Right lobe of liver (tissue), 6 donors: ENCODE measurements around the gene TMEM87B. TPM values are rescaled to one million over a fixed set of nuclear protein-coding genes. Genes with fewer than 3 reads are reported as not detected.
A peak's percentile ranks its signal among the peaks of the same experiment; 100 is the strongest.

ENCODE experiments used
- ATAC-seq, 4 donors: fragments of 200-7000 bp; cut with Tn5 transposase; one replicate each; pipeline ENCODE4 v1.9.1; 2020; ENCODE audit warnings: mild to moderate bottlenecking in 4 of 4, moderate library complexity in 4 of 4
- DNase-seq, 3 donors: peaks; one replicate each; pipeline ENCODE4 v3.0.0-alpha.2; 2020
- H3K27ac ChIP-seq, 3 donors: fragments of 200-600 bp; one replicate each; pipeline ENCODE4 v1.8.0; 2022
- H3K27me3 ChIP-seq, 2 donors: fragments of 200-600 bp; one replicate each; pipeline ENCODE4 v1.8.0; 2022
- H3K36me3 ChIP-seq, 4 donors: fragments of 200-600 bp; sonication (generic) in 1 of 4; one replicate each; pipeline versions ENCODE4 v1.5.1 to v1.8.0; 2017 to 2022; ENCODE audit warnings: control low read depth in 1 of 4
- H3K4me1 ChIP-seq, 4 donors: fragments of 200-600 bp; sonication (generic) in 1 of 4; one replicate each; pipeline versions ENCODE4 v1.5.1 to v1.8.0; 2017 to 2022; ENCODE audit warnings: control low read depth in 1 of 4
- H3K4me3 ChIP-seq, 3 donors: fragments of 200-600 bp; one replicate each; pipeline ENCODE4 v1.8.0; 2022
- H3K9me3 ChIP-seq, 4 donors: fragments of 200-600 bp; sonication (generic) in 1 of 4; one replicate each; pipeline versions ENCODE4 v1.5.1 to v1.8.0; 2017 to 2022; ENCODE audit warnings: control low read depth in 1 of 4
- POLR2A ChIP-seq: fragments of 450-650 bp; IDR thresholded peaks from one replicate; pipeline ENCODE4 v1.6.1; 2017; ENCODE audit warnings: antibody characterized with exemption, mild to moderate bottlenecking
- WGBS: methylation state at CpG from one replicate; pipeline ENCODE4 v1.1.6; 2018; ENCODE audit warnings: low coverage, low lambda C conversion rate; ENCODE audit not compliant: insufficient coverage; ENCODE audit errors: missing lambda C conversion rate; 5-methylcytosine and 5-hydroxymethylcytosine counted together
- intact Hi-C, 2 donors: fragments of 100-400 bp; cut with DNase I; formaldehyde crosslinking; loops; one replicate each; pipeline versions ENCODE4 v1.11.2 to v1.14.1; 2022
- total RNA-seq, 6 experiments: library from RNA; depleted of rRNA in 2 of 6; stranded (reverse); fragments of >200 nt in 2 of 6; fragmentation: NEBNext Ultra II Directional in 3 of 6; extraction: Animal tissue kit (Norgen Biotek cat#: 25700) in 3 of 6; gene quantifications; one replicate each; pipeline versions ENCODE4 v1.1.0 to v1.2.4, GENCODE V29; 2016 to 2023
- TF ChIP-seq, protein P1 (sequence below), 4 donors: fragments of 200-600 bp in 3 of 4; fragments of 450-650 bp in 1 of 4; IDR thresholded peaks; one replicate each; pipeline versions ENCODE4 v1.5.1 to v1.8.0; 2016 to 2022; ENCODE audit warnings: antibody characterized with exemption in 4 of 4, mild to moderate bottlenecking in 2 of 4
- donor health status: DM: no; HTN: yes; CAD: no.
- donor health status: DM: no; HTN: no; CAD: no.
- donor health status: DM: no; HTN: no; CAD: no.
- donor health status: DM: no; HTN: yes; CAD: no.
- donor health status: DM: no; HTN: yes; CAD: no.

TMEM87B gene
- total RNA-seq, 6 experiments from 2014 or later, result 5.4 to 18.0 (median 8.8) TPM

DNA sequence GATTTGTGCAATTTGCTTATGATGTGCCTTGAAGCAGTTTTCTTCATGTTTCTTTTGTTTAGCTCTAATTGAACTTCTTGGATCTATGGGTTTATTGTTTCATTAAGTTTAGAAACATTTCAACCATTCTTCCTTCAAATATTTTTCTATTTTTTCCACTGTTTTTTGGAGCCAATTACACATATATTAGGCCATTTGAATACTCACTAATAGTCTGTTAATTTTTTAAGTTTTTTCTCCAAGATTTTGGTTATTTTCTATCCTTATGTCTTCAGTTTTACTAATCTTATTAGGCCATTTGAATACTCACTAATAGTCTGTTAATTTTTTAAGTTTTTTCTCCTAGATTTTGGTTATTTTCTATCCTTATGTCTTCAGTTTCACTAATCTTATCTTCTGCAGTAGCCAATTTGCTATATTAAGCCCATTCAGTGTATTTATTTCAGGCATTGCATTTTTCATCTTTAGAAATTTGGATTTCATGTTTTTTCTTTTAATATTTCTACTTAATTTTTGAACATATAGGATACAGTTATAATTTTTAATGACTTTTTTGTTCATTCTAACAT, 9.5 kb upstream of the TMEM87B start:
- Histone ChIP-seq H3K9me3 (no peaks in the 10 kb centered on the region), H3K27me3 (no peaks in the 10 kb centered on the region), H3K4me1 (peaks cover 0 to 9% (median 4%) of the 10 kb centered on the region in 4 donors), H3K27ac (no peak overlapping the region), H3K36me3 (no peaks in the 10 kb centered on the region), H3K4me3 (no peak overlapping the region)
- intact Hi-C loops, result loop anchor here (5.0 kb wide), 2 partner anchors 153 to 158 kb away; no protein-coding TSS in a partner anchor
- ATAC-seq (no peak), DNase-seq (no peak)
- TF ChIP-seq, protein P1, sequence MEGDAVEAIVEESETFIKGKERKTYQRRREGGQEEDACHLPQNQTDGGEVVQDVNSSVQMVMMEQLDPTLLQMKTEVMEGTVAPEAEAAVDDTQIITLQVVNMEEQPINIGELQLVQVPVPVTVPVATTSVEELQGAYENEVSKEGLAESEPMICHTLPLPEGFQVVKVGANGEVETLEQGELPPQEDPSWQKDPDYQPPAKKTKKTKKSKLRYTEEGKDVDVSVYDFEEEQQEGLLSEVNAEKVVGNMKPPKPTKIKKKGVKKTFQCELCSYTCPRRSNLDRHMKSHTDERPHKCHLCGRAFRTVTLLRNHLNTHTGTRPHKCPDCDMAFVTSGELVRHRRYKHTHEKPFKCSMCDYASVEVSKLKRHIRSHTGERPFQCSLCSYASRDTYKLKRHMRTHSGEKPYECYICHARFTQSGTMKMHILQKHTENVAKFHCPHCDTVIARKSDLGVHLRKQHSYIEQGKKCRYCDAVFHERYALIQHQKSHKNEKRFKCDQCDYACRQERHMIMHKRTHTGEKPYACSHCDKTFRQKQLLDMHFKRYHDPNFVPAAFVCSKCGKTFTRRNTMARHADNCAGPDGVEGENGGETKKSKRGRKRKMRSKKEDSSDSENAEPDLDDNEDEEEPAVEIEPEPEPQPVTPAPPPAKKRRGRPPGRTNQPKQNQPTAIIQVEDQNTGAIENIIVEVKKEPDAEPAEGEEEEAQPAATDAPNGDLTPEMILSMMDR (IDR thresholded peaks at IDR 0.05), result no peak
- no peak for TF ChIP-seq POLR2A

DNA sequence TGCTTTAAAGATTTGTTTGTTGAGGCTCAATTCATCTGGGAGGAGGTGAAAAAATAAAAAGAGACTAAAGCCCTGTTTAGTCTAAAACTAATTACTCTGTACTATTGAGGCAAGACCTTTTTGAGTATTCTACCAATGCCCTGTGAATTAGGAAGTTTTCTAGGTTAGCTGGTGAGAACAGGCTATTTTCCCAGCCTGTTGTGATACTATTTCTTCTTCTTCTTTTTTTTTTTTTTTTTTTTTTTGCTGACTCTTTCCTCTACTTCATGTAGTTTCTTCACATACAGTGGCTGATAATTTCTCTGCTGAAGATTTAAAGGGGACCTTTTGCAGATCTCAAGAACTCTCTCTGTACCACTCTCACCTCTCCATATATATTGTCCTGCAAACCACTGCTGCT, 8.8 kb upstream of the TMEM87B start:
- ATAC-seq (no peak), DNase-seq (no peak)
- Histone ChIP-seq H3K27me3 (no peaks in the 10 kb centered on the region), H3K4me1 (peaks cover 0 to 9% (median 4%) of the 10 kb centered on the region in 4 donors), H3K9me3 (no peaks in the 10 kb centered on the region), H3K4me3 (no peak overlapping the region), H3K36me3 (no peaks in the 10 kb centered on the region), H3K27ac (no peak overlapping the region)
- TF ChIP-seq POLR2A, result no peak
- TF ChIP-seq, protein P1 (IDR thresholded peaks at IDR 0.05), result no peak
- intact Hi-C loops, result loop anchor here (5.0 kb wide), 2 partner anchors 154 to 159 kb away; no protein-coding TSS in a partner anchor

DNA sequence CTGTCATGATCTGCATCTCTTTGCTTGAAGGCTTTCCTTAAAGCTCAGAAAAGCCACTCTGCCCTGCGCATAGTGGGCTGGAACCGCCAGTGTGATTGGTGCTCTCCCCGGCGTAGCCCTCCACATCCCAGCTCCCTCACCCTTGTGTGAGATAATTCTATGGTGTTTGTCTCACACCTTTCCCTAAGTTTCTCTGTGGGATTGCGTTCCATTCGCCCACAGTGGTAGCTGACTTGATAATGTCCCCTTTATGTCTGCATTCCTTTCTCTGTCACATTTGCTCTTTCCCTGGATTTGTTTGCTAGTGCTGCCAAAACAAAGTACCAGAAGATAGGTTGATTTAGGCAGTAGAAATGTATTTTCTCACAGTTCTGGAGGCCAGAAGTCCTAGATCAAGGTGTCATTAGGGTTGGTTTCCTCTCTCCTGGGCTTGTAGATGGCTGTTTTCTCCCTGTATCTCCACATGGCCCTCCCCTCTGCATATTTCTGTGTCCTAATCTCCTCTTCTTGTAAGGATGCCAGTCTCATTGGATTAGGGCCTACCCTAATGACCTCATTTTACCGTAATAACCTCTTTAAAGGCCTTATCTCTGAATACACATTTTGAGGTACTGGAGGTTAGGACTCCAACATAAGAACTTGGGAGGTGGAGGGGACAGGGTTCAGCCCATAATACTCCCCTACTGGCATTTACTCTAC, 7.4 kb upstream of the TMEM87B start:
- Histone ChIP-seq H3K9me3 (no peaks in the 10 kb centered on the region), H3K27ac (no peak overlapping the region), H3K36me3 (no peaks in the 10 kb centered on the region), H3K4me3 (no peak overlapping the region), H3K4me1 (peaks cover 0 to 9% (median 4%) of the 10 kb centered on the region in 4 donors), H3K27me3 (no peaks in the 10 kb centered on the region)
- ATAC-seq (peak in 2 of 4 donors; percentile 63 to 78), DNase-seq (no peak)
- WGBS, result 81% methylated on average over 7 of the region's 7 CpGs
- TF ChIP-seq POLR2A, result no peak
- TF ChIP-seq, protein P1 (IDR thresholded peaks at IDR 0.05), result no peak
- intact Hi-C loops, result loop anchor here (5.0 kb wide), 2 partner anchors 155 to 160 kb away; no protein-coding TSS in a partner anchor

DNA sequence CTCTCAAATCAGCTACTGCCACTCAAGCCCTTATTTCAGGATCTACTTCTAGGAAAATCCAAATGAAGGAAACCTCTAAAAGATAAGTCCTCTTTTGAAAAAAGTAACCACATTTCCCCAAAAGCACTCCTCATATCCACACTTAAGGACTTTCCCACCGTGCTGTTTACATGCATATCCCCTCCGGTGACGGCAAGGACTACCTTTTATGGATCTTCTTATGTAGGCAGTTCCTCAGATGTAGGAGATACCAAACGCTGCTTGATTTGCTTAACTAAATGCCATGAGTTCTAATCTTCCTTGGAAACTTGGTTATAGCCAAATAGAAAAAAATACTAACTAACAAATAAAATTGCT, 6.9 kb upstream of the TMEM87B start:
- no peak overlapping the region for H3K27ac ChIP-seq
- no peak overlapping the region for H3K4me3 ChIP-seq
- intact Hi-C loops, result loop anchor here (5.0 kb wide), 2 partner anchors 156 to 161 kb away; no protein-coding TSS in a partner anchor
- no peaks in the 10 kb centered on the region for H3K9me3 ChIP-seq
- 59% methylated on average over 4 of the region's 4 CpGs for WGBS
- H3K27me3 ChIP-seq, result no peaks in the 10 kb centered on the region
- ATAC-seq (no peak), DNase-seq (no peak)
- peaks cover 0 to 9% (median 4%) of the 10 kb centered on the region in 4 donors for H3K4me1 ChIP-seq
- H3K36me3 ChIP-seq, result no peaks in the 10 kb centered on the region
- TF ChIP-seq, protein P1 (IDR thresholded peaks at IDR 0.05), result no peak
- TF ChIP-seq POLR2A, result no peak
